ENCODE measurements around the gene EXOC4. TPM values are rescaled to one million over a fixed set of nuclear protein-coding genes. Genes with fewer than 3 reads are reported as not detected.

EXOC4 gene
- total and polyA plus RNA-seq, 2 of the 13 experiments (the other 11 are each of a cell fraction or from before 2014, with no cell fraction given), result 22.5 to 39.0 TPM

DNA sequence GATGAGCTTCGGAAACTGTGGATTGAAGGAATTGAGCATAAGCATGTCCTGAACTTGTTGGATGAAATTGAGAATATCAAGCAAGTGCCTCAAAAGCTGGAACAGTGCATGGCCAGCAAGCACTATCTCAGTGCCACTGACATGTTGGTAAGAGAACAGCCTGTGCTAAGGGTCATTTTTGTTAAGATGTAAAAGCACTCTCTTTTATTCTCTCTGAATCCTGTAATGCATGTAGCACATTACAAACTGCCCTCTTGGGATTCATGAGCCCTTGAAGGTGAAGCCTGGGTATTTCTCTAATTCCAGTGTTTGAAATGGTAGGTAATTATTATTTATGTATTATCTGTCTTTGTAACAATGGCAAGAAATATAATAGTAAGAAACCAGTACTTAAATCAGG lies 36.1 kb downstream of the EXOC4 start:
- 100% methylated on average over 1 of the region's 1 CpG for WGBS (ENCODE audit: low lambda C conversion rate)
- ChIA-PET CTCF (ENCODE audit: low intra/inter-chr PET ratio, low total read pairs) (no interaction called here), POLR2A (no interaction called here)
- Histone ChIP-seq H3K27me3 (ENCODE audit: control insufficient read depth in 1 of 2, insufficient read depth in 2 of 2, low read length in 2 of 2) (no peaks in the 10 kb centered on the region), H3K4me3 (replicated peaks in 1 of 3; ENCODE audit: insufficient read depth in 1 of 3, low read depth in 2 of 3, low read length in 3 of 3) (no peak overlapping the region), H3K4me1 (ENCODE audit: insufficient read depth, low read length) (no peaks in the 10 kb centered on the region), H3K27ac (ENCODE audit: extremely low read length, insufficient read depth, low read length) (no peak overlapping the region), H3K36me3 (replicated peaks in 1 of 2; ENCODE audit: control insufficient read depth in 1 of 2, insufficient read depth in 2 of 2, low read length in 2 of 2) (peaks cover 4 to 17% of the 10 kb centered on the region in 2 experiments; a peak in 4 of 5 replicates), H3K79me2 (ENCODE audit: insufficient read depth, low read length) (no peaks in the 10 kb centered on the region), H3K9ac (ENCODE audit: insufficient read depth, low read depth, low read length) (no peak overlapping the region), H3K9me3 (ENCODE audit: low read length) (no peaks in the 10 kb centered on the region), H4K20me1 (ENCODE audit: insufficient read depth, low read length) (no peaks in the 10 kb centered on the region), H2AFZ (ENCODE audit: low read length) (no peak overlapping the region), H3K4me2 (ENCODE audit: low read depth, low read length) (no peak overlapping the region)
- FAIRE-seq (no peak), DNase-seq (ENCODE audit: low spot score) (no peak), ATAC-seq (no peak)
- intact Hi-C loops (cut with micrococcal nuclease; ENCODE audit: unreplicated experiment), result no loop called here
- in situ Hi-C loops (cut with HindIII; ENCODE audit: extremely low pct_ligation_motif_present, low pct_unique_long_range_greater_than_20kb), result no loop called here
- TF ChIP-seq ZBED4 (CRISPR knock-in tag; IDR thresholded peaks at IDR 0.05; ENCODE audit: borderline replicate concordance) (no peak), ZNF550 (CRISPR knock-in tag; IDR thresholded peaks at IDR 0.05; ENCODE audit: borderline replicate concordance) (no peak), ZNF383 (CRISPR knock-in tag; IDR thresholded peaks at IDR 0.05; ENCODE audit: borderline replicate concordance) (no peak), ZNF780A (CRISPR knock-in tag; IDR thresholded peaks at IDR 0.05) (no peak), DR1 (CRISPR knock-in tag; IDR thresholded peaks at IDR 0.05) (no peak)
- no TSS peak for BruUV-seq (replicated peaks)

Data from HepG2 (cell line).